ENCODE measurements around the gene CRAMP1. TPM values are rescaled to one million over a fixed set of nuclear protein-coding genes. Genes with fewer than 3 reads are reported as not detected.

Gene CRAMP1
- total and polyA plus RNA-seq, 2 donors (not counting 3 experiments of a cell fraction or from before 2014, with no cell fraction given) = 21.5 to 30.8 TPM

DNA sequence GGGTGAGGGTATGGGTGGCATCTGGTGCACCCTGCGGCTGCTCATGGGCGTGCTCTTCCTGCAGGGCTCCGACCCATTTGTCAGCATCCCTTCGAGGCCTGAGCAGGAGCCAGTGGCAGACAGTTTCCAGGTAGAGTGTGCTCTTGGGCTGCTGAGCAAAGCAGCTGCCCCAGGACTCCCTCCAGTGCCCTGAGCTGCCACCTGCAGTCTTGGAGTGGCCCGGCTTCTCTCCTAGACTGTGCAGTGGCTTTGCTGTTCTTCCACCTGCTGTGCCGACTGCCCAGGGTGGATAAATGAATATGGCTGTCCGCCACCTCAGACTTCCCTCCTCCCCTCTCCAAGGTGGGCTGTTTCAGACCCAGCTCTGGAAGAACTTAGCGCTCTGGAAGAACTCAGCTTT, 55.1 kb downstream of the CRAMP1 start:
- H3K4me2 ChIP-seq (ENCODE audit: insufficient read depth, low read length) = no peak overlapping the region
- dilution Hi-C loops (cut with MboI; ENCODE audit: extremely low pct_ligation_motif_present, low sequenced_read_pairs) (no loop called here), intact Hi-C loops (cut with micrococcal nuclease) (no loop called here)
- CTCF ChIA-PET = no interaction called here
- no peaks in the 10 kb centered on the region for H3K9me1 ChIP-seq (replicated peaks; ENCODE audit: control insufficient read depth, extremely low read depth, insufficient read depth, low read length)
- DNase-seq (ENCODE audit: low read depth, low spot score) (no peak), FAIRE-seq (no peak)
- no peaks in the 10 kb centered on the region for H3K79me2 ChIP-seq (ENCODE audit: control insufficient read depth, insufficient read depth, low read length)
- no peaks in the 10 kb centered on the region for H4K20me1 ChIP-seq (replicated peaks; ENCODE audit: control insufficient read depth, extremely low read depth, insufficient read depth, low read length)
- no peaks in the 10 kb centered on the region for H3K27me3 ChIP-seq (ENCODE audit: control insufficient read depth in 2 of 2, insufficient read depth in 2 of 2, low read length in 2 of 2)
- TF ChIP-seq POLR2AphosphoS5 (IDR thresholded peaks at IDR 0.05; ENCODE audit: insufficient read depth, low read depth, low read length) (no peak), EZH2 (IDR thresholded peaks at IDR 0.05; ENCODE audit: borderline replicate concordance, low read depth, low read length, severe bottlenecking) (no peak), MYC (IDR thresholded peaks at IDR 0.05; ENCODE audit: low read depth, low read length) (no peak), GATA2 (IDR thresholded peaks at IDR 0.05; ENCODE audit: insufficient read depth, insufficient read length, low read depth, low read length) (no peak), JUN (IDR thresholded peaks at IDR 0.05; ENCODE audit: borderline replicate concordance, insufficient read depth, insufficient read length, low read depth) (no peak), FOS (IDR thresholded peaks at IDR 0.05; ENCODE audit: borderline replicate concordance, insufficient read depth, low read length) (no peak)
- TF ChIP-seq, protein P1, sequence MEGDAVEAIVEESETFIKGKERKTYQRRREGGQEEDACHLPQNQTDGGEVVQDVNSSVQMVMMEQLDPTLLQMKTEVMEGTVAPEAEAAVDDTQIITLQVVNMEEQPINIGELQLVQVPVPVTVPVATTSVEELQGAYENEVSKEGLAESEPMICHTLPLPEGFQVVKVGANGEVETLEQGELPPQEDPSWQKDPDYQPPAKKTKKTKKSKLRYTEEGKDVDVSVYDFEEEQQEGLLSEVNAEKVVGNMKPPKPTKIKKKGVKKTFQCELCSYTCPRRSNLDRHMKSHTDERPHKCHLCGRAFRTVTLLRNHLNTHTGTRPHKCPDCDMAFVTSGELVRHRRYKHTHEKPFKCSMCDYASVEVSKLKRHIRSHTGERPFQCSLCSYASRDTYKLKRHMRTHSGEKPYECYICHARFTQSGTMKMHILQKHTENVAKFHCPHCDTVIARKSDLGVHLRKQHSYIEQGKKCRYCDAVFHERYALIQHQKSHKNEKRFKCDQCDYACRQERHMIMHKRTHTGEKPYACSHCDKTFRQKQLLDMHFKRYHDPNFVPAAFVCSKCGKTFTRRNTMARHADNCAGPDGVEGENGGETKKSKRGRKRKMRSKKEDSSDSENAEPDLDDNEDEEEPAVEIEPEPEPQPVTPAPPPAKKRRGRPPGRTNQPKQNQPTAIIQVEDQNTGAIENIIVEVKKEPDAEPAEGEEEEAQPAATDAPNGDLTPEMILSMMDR (IDR thresholded peaks at IDR 0.05; ENCODE audit: extremely low read depth in 1 of 2, insufficient read depth in 1 of 2, low read depth in 1 of 2, low read length in 2 of 2) = no peak
- peaks cover 24 to 82% of the 10 kb centered on the region in 2 experiments for H3K36me3 ChIP-seq (ENCODE audit: control insufficient read depth in 2 of 2, extremely low read depth in 1 of 2, insufficient read depth in 2 of 2, low read length in 2 of 2)
- no peak overlapping the region for H3K4me3 ChIP-seq (replicated peaks in 1 of 3; ENCODE audit: insufficient read depth in 1 of 3, low read depth in 1 of 3, low read length in 3 of 3)
- POLR2A ChIA-PET = no interaction called here
- no peak overlapping the region for H3K27ac ChIP-seq (ENCODE audit: insufficient read depth, low read depth, low read length)
- H3K9ac ChIP-seq (replicated peaks; ENCODE audit: extremely low read depth, insufficient read depth, low read length) = no peak overlapping the region
- H2AFZ ChIP-seq (ENCODE audit: low read depth, low read length) = no peak overlapping the region
- no peaks in the 10 kb centered on the region for H3K4me1 ChIP-seq (ENCODE audit: control insufficient read depth, extremely low read depth, insufficient read depth, low read length)
- BruUV-seq (replicated peaks) = no TSS peak
- no peaks in the 10 kb centered on the region for H3K9me3 ChIP-seq (replicated peaks; ENCODE audit: control insufficient read depth, insufficient read depth, low read length)
